Measurements from ENCODE around the gene FRMD4A. TPM values are rescaled to one million over a fixed set of nuclear protein-coding genes. Genes with fewer than 3 reads are reported as not detected.

The FRMD4A gene
- total RNA-seq, 2 donors from 2014 or later, result 8.6 to 10.2 TPM

GRCh38 chr10:13633689-13634088, 697.0 kb downstream of the FRMD4A start:
- H3K27ac ChIP-seq, result no peak overlapping the region
- intact Hi-C loops (cut with DNase I), result no loop called here
- no peaks in the 10 kb centered on the region for H3K4me1 ChIP-seq
- no peaks in the 10 kb centered on the region for H3K27me3 ChIP-seq
- peak overlapping the region in 1 of 2 donors; percentile 3 for H3K9ac ChIP-seq (ENCODE audit: low read depth in 2 of 2, low read length in 2 of 2)
- H3K36me3 ChIP-seq, result no peaks in the 10 kb centered on the region
- peak; percentile 23 for DNase-seq
- no peaks in the 10 kb centered on the region for H3K9me3 ChIP-seq
- no peak overlapping the region for H3K4me3 ChIP-seq
- no peak for TF ChIP-seq CTCF (IDR thresholded peaks at IDR 0.05)

GRCh38 chr10:13632884-13633440, 697.8 kb downstream of the FRMD4A start:
- DNase-seq, result no peak

GRCh38 chr10:13632440-13632839, 698.3 kb downstream of the FRMD4A start:
- Histone ChIP-seq H3K36me3 (no peaks in the 10 kb centered on the region), H3K9me3 (no peaks in the 10 kb centered on the region)
- intact Hi-C loops (cut with DNase I), result no loop called here

More at GRCh38 chr10:13632884-13633440, 697.8 kb downstream of the FRMD4A start:
- no peak overlapping the region for H3K9ac ChIP-seq (ENCODE audit: low read depth in 2 of 2, low read length in 2 of 2)
- no peak overlapping the region for H3K27ac ChIP-seq
- H3K4me1 ChIP-seq, result no peaks in the 10 kb centered on the region
- no peaks in the 10 kb centered on the region for H3K36me3 ChIP-seq
- H3K4me3 ChIP-seq, result no peak overlapping the region
- no peaks in the 10 kb centered on the region for H3K27me3 ChIP-seq
- no peaks in the 10 kb centered on the region for H3K9me3 ChIP-seq
- TF ChIP-seq CTCF (IDR thresholded peaks at IDR 0.05), result no peak
- intact Hi-C loops (cut with DNase I), result no loop called here

GRCh38 chr10:13631594-13631993, 699.1 kb downstream of the FRMD4A start:
- Histone ChIP-seq H3K4me1 (no peaks in the 10 kb centered on the region), H3K9me3 (no peaks in the 10 kb centered on the region), H3K27ac (no peak overlapping the region), H3K27me3 (no peaks in the 10 kb centered on the region), H3K4me3 (no peak overlapping the region), H3K9ac (ENCODE audit: low read depth in 2 of 2, low read length in 2 of 2) (no peak overlapping the region), H3K36me3 (no peaks in the 10 kb centered on the region)
- intact Hi-C loops (cut with DNase I), result no loop called here
- no peak for DNase-seq
- no peak for TF ChIP-seq CTCF (IDR thresholded peaks at IDR 0.05)

More at GRCh38 chr10:13632440-13632839, 698.3 kb downstream of the FRMD4A start:
- H3K27me3 ChIP-seq, result no peaks in the 10 kb centered on the region
- no peak overlapping the region for H3K4me3 ChIP-seq
- TF ChIP-seq CTCF (IDR thresholded peaks at IDR 0.05), result no peak
- DNase-seq, result no peak
- no peak overlapping the region for H3K9ac ChIP-seq (ENCODE audit: low read depth in 2 of 2, low read length in 2 of 2)
- H3K27ac ChIP-seq, result no peak overlapping the region
- H3K4me1 ChIP-seq, result no peaks in the 10 kb centered on the region

GRCh38 chr10:13630231-13630630, 700.5 kb downstream of the FRMD4A start:
- H3K36me3 ChIP-seq, result no peaks in the 10 kb centered on the region
- no peak for TF ChIP-seq CTCF (IDR thresholded peaks at IDR 0.05)
- no peaks in the 10 kb centered on the region for H3K27me3 ChIP-seq
- intact Hi-C loops (cut with DNase I), result no loop called here
- no peak for DNase-seq
- H3K4me3 ChIP-seq, result no peak overlapping the region
- no peaks in the 10 kb centered on the region for H3K9me3 ChIP-seq
- H3K27ac ChIP-seq, result no peak overlapping the region
- no peak overlapping the region for H3K9ac ChIP-seq (ENCODE audit: low read depth in 2 of 2, low read length in 2 of 2)
- H3K4me1 ChIP-seq, result no peaks in the 10 kb centered on the region
